Duodenal mucosa (tissue), 2 donors: Measurements from ENCODE around the gene PRICKLE2.

Source experiments
- H3K27ac ChIP-seq: one replicate; pipeline ENCODE4 v1.7.0; 2013; ENCODE audit warnings: low read depth, low read length
- H3K27me3 ChIP-seq, 2 donors: one replicate each; pipeline ENCODE4 v1.7.0; 2013; ENCODE audit warnings: low read length in 2 of 2, control low read depth in 1 of 2; ENCODE audit not compliant: insufficient read depth in 2 of 2, control insufficient read depth in 1 of 2
- H3K36me3 ChIP-seq, 2 donors: one replicate each; pipeline ENCODE4 v1.7.0; 2013; ENCODE audit warnings: low read length in 2 of 2, control low read depth in 1 of 2; ENCODE audit not compliant: insufficient read depth in 2 of 2, control insufficient read depth in 1 of 2
- H3K4me1 ChIP-seq, 2 donors: one replicate each; pipeline ENCODE4 v1.7.0; 2013; ENCODE audit warnings: low read length in 2 of 2, control low read depth in 1 of 2; ENCODE audit not compliant: insufficient read depth in 2 of 2, control insufficient read depth in 1 of 2
- H3K4me3 ChIP-seq, 2 donors: one replicate each; pipeline ENCODE4 v1.7.0; 2013; ENCODE audit warnings: low read length in 2 of 2, low read depth in 1 of 2
- H3K9ac ChIP-seq, 2 donors: one replicate each; pipeline ENCODE4 v1.7.0; 2013; ENCODE audit warnings: low read length in 2 of 2, low read depth in 1 of 2
- H3K9me3 ChIP-seq, 2 donors: one replicate each; pipeline ENCODE4 v1.7.0; 2013; ENCODE audit warnings: low read length in 2 of 2, control low read depth in 1 of 2; ENCODE audit not compliant: control insufficient read depth in 1 of 2

PRICKLE2 gene

DNA sequence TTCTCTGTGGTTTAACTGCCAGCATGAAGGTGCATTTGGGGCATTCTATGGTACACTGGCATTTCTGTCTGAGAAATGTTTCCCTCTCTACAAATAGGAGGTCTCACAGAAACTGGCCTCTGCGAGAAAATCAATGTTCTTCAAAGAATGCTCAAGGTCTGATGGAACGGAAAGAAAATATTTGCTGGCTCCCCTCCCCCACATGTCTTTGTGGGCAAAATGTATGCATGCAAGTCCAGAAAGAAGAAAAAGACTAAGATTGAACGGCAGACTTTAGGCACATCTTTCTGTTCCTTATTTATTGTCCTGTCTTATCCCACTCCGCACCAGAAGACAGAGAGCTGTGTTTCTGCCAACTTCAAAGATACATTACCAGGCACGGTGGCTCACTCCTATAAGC lies 118.1 kb downstream of the PRICKLE2 start:
- Histone ChIP-seq H3K9me3 (no peaks in the 10 kb centered on the region), H3K27me3 (no peaks in the 10 kb centered on the region), H3K36me3 (no peaks in the 10 kb centered on the region), H3K4me1 (peaks cover 0 to 16% of the 10 kb centered on the region in 2 donors), H3K9ac (no peak overlapping the region), H3K27ac (no peak overlapping the region), H3K4me3 (no peak overlapping the region)

- Histone ChIP-seq H3K9ac (no peak overlapping the region), H3K36me3 (no peaks in the 10 kb centered on the region), H3K27ac (no peak overlapping the region), H3K4me3 (no peak overlapping the region), H3K9me3 (no peaks in the 10 kb centered on the region), H3K27me3 (no peaks in the 10 kb centered on the region), H3K4me1 (peaks cover 0 to 16% of the 10 kb centered on the region in 2 donors)
These were observed 119.5 kb downstream of the PRICKLE2 start for GRCh38 chr3:64105816-64106215.

DNA sequence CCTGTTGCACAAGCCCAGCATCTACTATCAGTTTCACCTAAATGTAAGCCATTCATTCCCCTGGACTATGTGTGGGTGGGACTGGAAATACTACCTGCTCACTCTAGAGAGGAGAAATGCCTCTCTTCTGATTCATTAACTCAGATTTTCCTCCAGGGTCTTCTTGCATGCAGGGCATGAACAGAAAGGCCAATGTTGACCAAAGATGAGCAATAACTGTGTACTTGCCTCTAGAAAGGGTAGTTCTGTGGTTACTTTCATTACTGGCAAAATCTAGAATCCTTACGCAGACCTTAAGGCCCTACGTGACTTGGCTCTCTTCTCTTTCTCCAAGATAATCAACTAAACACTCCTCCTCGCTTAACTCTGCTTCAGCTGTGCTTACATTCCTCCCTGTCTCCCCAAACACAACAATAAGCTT lies 120.6 kb downstream of the PRICKLE2 start:
- Histone ChIP-seq H3K9me3 (no peaks in the 10 kb centered on the region), H3K27me3 (no peaks in the 10 kb centered on the region), H3K27ac (no peak overlapping the region), H3K36me3 (no peaks in the 10 kb centered on the region), H3K4me1 (peaks cover 0 to 16% of the 10 kb centered on the region in 2 donors), H3K4me3 (no peak overlapping the region), H3K9ac (no peak overlapping the region)

DNA sequence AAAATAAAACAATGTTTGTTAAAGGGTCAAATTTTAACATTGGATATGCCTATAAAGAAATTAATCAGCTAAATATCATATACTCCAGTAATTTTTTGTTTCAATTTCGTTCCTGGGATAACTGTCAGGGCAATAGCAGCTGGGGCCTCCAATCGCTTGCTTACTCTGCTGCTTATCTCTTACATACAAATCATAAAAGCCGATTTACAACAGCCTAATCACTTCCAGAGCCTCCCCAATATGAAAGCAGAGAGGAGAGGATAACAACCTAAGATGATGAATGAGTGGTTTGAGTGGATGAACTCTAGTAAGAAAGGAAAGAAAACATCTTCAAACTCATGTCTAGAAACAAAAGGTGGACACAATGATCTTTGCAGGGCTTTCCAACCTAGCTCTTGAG lies 121.3 kb downstream of the PRICKLE2 start:
- Histone ChIP-seq H3K4me3 (no peak overlapping the region), H3K4me1 (peaks cover 0 to 12% of the 10 kb centered on the region in 2 donors), H3K27ac (no peak overlapping the region)

DNA sequence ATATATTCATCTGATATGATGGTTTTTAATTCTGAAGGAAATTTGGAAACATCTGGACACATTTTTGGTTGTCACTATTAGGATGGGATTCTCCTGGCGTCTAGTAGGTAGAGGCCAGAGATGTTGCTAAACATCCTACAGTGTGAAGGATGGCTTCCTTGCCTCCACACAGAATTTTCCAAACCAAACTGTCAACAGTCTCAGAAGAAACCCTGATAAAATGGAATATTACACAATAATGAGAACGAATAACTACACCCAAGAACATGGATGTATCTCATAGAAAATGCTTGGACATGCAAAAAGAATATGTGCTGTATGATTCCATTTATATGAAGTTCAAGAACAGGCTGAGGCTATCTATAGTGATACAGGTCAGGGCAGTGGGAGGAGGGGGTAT lies 122.1 kb downstream of the PRICKLE2 start:
- Histone ChIP-seq H3K9ac (no peak overlapping the region), H3K4me3 (no peak overlapping the region), H3K27me3 (no peaks in the 10 kb centered on the region), H3K9me3 (no peaks in the 10 kb centered on the region), H3K36me3 (no peaks in the 10 kb centered on the region), H3K4me1 (peaks cover 0 to 8% of the 10 kb centered on the region in 2 donors), H3K27ac (no peak overlapping the region)

More for the DNA sequence above, 121.3 kb downstream of the PRICKLE2 start:
- Histone ChIP-seq H3K27me3 (no peaks in the 10 kb centered on the region), H3K36me3 (no peaks in the 10 kb centered on the region), H3K9ac (no peak overlapping the region), H3K9me3 (no peaks in the 10 kb centered on the region)

DNA sequence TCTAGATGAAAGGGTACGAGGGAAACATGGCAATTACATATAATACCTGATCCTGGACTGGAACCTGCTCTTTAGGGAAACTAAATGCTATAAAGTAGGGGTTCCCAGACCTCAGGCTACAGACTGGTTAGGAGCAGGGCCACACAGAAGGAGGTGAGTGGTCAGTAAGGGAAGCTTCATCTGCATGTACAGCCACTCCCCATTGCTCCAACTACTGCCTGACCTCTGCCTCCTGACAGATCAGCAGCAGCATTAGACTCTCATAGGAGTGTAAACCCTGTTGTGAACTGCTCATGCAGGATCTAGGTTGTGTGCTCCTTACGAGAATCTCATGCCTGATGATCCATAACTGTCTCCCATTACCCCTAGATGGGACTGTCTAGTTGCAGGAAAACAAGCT lies 123.1 kb downstream of the PRICKLE2 start:
- H3K36me3 ChIP-seq: no peaks in the 10 kb centered on the region
- H3K27me3 ChIP-seq: no peaks in the 10 kb centered on the region
- peaks cover 0 to 8% of the 10 kb centered on the region in 2 donors for H3K4me1 ChIP-seq
- no peak overlapping the region for H3K4me3 ChIP-seq
- H3K27ac ChIP-seq: no peak overlapping the region
- no peaks in the 10 kb centered on the region for H3K9me3 ChIP-seq
- H3K9ac ChIP-seq: no peak overlapping the region

DNA sequence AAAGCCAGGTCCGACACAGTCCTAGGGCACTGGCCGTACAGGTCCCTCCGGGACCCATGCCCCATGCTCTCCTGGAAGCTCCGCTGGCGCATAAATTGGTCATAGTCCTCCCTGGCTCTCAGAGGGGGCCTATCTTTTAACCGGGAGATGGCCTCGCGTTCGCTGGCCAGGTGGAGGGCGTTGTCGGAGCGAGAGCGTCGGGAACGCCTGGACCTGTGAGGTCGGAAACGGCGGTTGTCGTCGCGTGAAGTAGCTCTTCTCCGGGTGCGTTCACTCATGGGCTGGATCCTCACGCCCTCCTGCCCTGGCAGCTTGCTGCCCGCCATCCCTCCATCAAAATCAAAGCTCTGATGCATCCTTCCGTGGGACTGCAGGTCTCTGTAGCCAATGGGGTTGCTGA lies 126.0 kb downstream of the PRICKLE2 start:
- no peaks in the 10 kb centered on the region for H3K27me3 ChIP-seq
- H3K4me3 ChIP-seq: no peak overlapping the region
- no peak overlapping the region for H3K9ac ChIP-seq
- no peak overlapping the region for H3K27ac ChIP-seq
- no peaks in the 10 kb centered on the region for H3K36me3 ChIP-seq
- H3K4me1 ChIP-seq: no peaks in the 10 kb centered on the region
- H3K9me3 ChIP-seq: no peaks in the 10 kb centered on the region

DNA sequence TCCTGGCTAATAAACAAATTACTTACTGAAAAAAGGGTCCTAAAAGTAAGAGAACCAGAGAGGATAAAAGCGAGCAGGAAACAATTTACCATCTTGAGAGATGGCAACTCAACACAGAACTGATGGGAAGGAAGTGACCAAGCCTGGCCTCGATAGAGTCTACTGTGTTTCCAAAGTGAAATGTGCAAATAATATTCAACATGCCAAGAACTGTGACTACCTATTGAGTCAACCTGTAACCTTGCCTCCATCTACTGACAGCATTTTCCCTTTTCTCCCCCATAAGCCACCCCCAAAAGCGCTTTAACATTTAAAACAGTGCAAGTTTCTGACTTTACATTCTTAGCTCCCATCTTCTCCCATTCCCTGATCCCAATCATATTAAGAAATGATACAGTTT lies 126.6 kb downstream of the PRICKLE2 start:
- Histone ChIP-seq H3K27ac (no peak overlapping the region), H3K4me3 (no peak overlapping the region), H3K27me3 (no peaks in the 10 kb centered on the region), H3K9me3 (no peaks in the 10 kb centered on the region), H3K9ac (no peak overlapping the region), H3K4me1 (no peaks in the 10 kb centered on the region), H3K36me3 (no peaks in the 10 kb centered on the region)

DNA sequence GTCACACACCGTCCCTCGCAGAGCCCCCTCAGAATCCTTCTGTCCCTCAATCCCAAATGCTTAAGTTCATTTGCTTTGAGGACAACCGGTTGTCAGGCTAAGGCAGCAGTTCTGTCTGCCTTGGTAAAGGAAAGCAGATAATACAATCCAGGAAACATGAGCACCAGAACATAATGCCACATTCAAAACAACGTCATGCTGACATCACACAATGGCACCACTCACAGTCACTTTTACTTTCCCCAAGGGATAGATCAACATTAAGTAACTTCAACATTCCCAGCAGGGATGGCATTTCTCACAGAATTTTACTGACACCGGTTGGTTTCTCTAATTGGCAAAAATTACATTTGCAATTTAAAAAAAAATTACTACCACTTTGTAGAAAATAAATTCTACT lies 127.3 kb downstream of the PRICKLE2 start:
- Histone ChIP-seq H3K9me3 (no peaks in the 10 kb centered on the region), H3K9ac (no peak overlapping the region), H3K27me3 (no peaks in the 10 kb centered on the region), H3K36me3 (no peaks in the 10 kb centered on the region), H3K4me1 (no peaks in the 10 kb centered on the region), H3K4me3 (no peak overlapping the region), H3K27ac (no peak overlapping the region)

GRCh38 chr3:64095802-64096201 lies 129.5 kb downstream of the PRICKLE2 start:
- H3K9ac ChIP-seq: no peak overlapping the region
- H3K4me3 ChIP-seq: no peak overlapping the region
- no peaks in the 10 kb centered on the region for H3K9me3 ChIP-seq
- H3K27me3 ChIP-seq: no peaks in the 10 kb centered on the region
- H3K27ac ChIP-seq: no peak overlapping the region
- no peaks in the 10 kb centered on the region for H3K4me1 ChIP-seq
- no peaks in the 10 kb centered on the region for H3K36me3 ChIP-seq

GRCh38 chr3:64094713-64095079 lies 130.6 kb downstream of the PRICKLE2 start:
- no peaks in the 10 kb centered on the region for H3K9me3 ChIP-seq
- no peak overlapping the region for H3K27ac ChIP-seq
- no peak overlapping the region for H3K9ac ChIP-seq
- no peaks in the 10 kb centered on the region for H3K36me3 ChIP-seq
- no peaks in the 10 kb centered on the region for H3K27me3 ChIP-seq
- H3K4me3 ChIP-seq: no peak overlapping the region
- H3K4me1 ChIP-seq: no peaks in the 10 kb centered on the region
